Measurements from ENCODE around the gene TESK2.
A peak's percentile ranks its signal among the peaks of the same experiment; 100 is the strongest.

Gene TESK2

GRCh38 chr1:45331436-45332345 is 159.3 kb downstream of the TESK2 start:
- DNase-seq: no peak

- no peak for DNase-seq
Measured at GRCh38 chr1:45329445-45329844, 161.5 kb downstream of the TESK2 start.

- DNase-seq: no peak
Measured at GRCh38 chr1:45328680-45329079, 162.3 kb downstream of the TESK2 start.

GRCh38 chr1:45327644-45328515 is 163.1 kb downstream of the TESK2 start:
- no peak for DNase-seq

GRCh38 chr1:45326627-45327623 is 164.0 kb downstream of the TESK2 start, which contains the start of gene HPDL:
Gene HPDL (plus strand): TSS chr1:45326895. CDS start chr1:45327149, 254 bp downstream.
- peak in 4 of 5 donors; percentile 24 to 63 (median 38) for DNase-seq

GRCh38 chr1:45325851-45326506 is 165.0 kb downstream of the TESK2 start:
- DNase-seq: no peak

GRCh38 chr1:45322486-45323040 is 168.4 kb downstream of the TESK2 start:
- no peak for DNase-seq

GRCh38 chr1:45321444-45321843 is 169.5 kb downstream of the TESK2 start:
- no peak for DNase-seq

- DNase-seq: no peak
Measured at GRCh38 chr1:45319761-45320160, 171.2 kb downstream of the TESK2 start.

- no peak for DNase-seq
Measured at GRCh38 chr1:45317166-45317565, 173.8 kb downstream of the TESK2 start.

GRCh38 chr1:45314266-45314665 is 176.7 kb downstream of the TESK2 start:
- no peak for DNase-seq

- no peak for DNase-seq
Measured at GRCh38 chr1:45306905-45307304, 184.1 kb downstream of the TESK2 start.

GRCh38 chr1:45306319-45306718 is 184.6 kb downstream of the TESK2 start:
- DNase-seq: peak in 1 of 5 donors; percentile 62

- no peak for DNase-seq
Measured at GRCh38 chr1:45305231-45305630, 185.7 kb downstream of the TESK2 start.

- no peak for DNase-seq
Measured at GRCh38 chr1:45304311-45305081, 186.5 kb downstream of the TESK2 start.

- DNase-seq: peak; percentile 94 to 99 (median 98)
Measured at GRCh38 chr1:45303520-45304310, 187.2 kb downstream of the TESK2 start.

GRCh38 chr1:45302505-45303150 is 188.3 kb downstream of the TESK2 start:
- no peak for DNase-seq

GRCh38 chr1:45300669-45300997 is 190.3 kb downstream of the TESK2 start:
- DNase-seq: no peak
